ENCODE measurements around the gene BTD.
"Not testable (repeated sequence)": the region's sequence is repeated elsewhere in the genome, so short reads cannot be mapped to it uniquely, and the experiment has no call there.

BTD gene

GRCh38 chr3:15604584-15604983 is 3.0 kb downstream of the BTD start:
- not testable (repeated sequence) for DNase-seq (ENCODE audit: low read depth)

GRCh38 chr3:15606434-15606891 is 4.9 kb downstream of the BTD start:
- DNase-seq (ENCODE audit: low read depth), result peak; percentile 65

- peak; percentile 90 for DNase-seq (ENCODE audit: low read depth)
These were observed 8.7 kb downstream of the BTD start for GRCh38 chr3:15610082-15610759.

DNA sequence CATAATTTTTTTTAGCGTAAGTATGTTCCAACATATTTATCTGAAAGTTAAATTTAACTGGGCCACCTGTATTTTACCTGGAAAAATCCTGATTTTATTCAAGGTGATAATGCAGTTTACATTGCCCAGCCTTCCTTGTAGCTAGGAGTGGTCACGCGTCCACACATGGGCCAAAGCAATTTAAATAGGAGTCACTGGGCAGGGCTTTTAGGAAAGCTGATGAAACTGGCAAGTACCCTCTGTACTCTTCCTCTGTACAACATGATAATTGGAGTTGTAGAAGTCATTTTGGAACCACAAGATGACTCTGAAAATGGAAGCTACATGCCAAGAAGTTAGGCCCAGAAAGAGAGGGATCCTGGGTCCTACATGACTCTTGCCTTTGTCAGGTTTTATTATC is 9.5 kb downstream of the BTD start:
- DNase-seq (ENCODE audit: low read depth), result no peak

- no peak for DNase-seq (ENCODE audit: low read depth)
These were observed 10.5 kb downstream of the BTD start for GRCh38 chr3:15612001-15612400.

GRCh38 chr3:15614958-15615357 is 13.4 kb downstream of the BTD start:
- DNase-seq (ENCODE audit: low read depth), result no peak

DNA sequence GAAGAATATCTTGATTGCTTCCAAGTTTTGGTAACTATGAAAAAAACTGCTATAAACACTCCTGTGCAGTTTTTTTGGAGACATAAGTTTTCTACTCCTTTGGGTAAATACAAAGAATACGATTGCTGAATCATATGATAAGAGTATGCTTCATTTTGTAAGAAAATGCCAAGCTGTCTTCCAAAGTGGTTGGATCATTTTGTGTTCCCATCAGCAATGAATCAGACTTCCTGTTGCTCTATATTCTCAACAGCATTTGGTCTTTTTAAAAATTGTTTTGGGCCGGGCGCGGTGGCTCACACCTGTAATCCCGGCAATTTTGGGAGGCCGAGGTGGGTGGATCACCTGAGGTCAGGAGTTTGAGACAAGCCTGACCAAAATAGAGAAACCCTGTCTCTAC is 14.5 kb downstream of the BTD start:
- DNase-seq (ENCODE audit: low read depth), result peak; percentile 34

GRCh38 chr3:15619659-15620464 is 18.3 kb downstream of the BTD start:
- not testable (repeated sequence) for DNase-seq (ENCODE audit: low read depth)

DNA sequence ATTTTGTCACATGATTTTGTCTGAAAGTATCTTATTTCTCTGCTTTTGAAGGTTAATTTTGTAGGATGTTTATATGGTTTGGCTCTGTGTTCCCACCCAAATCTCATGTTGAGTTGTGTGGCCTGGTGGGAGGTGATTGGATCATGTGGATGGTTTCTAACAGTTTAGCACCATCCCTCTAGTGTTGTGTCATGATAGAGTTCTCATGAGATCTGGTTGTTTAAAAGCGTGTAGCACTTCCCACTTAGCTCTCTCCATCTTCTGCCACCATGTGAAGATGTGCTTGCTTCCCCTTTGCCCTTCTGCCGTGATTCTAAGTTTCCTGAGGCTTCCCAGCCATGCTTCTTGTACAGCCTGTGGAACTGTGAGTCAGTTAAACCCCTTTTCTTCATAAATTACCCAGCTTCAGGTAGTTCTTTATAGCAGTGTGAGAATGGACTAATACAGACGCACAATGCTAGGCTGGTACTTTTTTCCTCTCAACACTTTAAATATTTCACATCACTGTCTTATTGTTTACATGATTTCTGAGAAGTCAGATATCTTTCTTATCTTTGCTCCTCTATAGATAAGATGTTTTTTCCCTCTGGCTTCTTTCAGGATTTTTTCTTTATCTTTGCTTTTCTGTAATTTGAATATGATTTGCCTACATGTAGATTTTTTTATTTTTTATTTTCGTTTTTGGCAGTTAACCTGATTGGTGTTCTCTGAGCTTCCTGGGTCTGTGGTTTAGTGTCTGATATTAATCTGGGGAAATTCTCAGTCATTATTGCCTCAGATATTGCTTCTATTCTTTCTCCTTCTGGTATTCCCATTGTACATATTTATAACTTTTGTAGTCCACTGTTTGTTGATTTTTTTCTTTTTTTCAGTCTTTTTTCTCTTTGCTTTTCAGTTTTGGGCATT is 22.2 kb downstream of the BTD start:
- no peak for DNase-seq (ENCODE audit: low read depth)

- no peak for DNase-seq (ENCODE audit: low read depth)
These were observed 27.4 kb downstream of the BTD start for GRCh38 chr3:15628967-15629366.

GRCh38 chr3:15629860-15630597 is 28.5 kb downstream of the BTD start:
- DNase-seq (ENCODE audit: low read depth), result peak; percentile 81

- peak; percentile 70 for DNase-seq (ENCODE audit: low read depth)
These were observed 29.3 kb downstream of the BTD start for GRCh38 chr3:15630646-15631350.

DNA sequence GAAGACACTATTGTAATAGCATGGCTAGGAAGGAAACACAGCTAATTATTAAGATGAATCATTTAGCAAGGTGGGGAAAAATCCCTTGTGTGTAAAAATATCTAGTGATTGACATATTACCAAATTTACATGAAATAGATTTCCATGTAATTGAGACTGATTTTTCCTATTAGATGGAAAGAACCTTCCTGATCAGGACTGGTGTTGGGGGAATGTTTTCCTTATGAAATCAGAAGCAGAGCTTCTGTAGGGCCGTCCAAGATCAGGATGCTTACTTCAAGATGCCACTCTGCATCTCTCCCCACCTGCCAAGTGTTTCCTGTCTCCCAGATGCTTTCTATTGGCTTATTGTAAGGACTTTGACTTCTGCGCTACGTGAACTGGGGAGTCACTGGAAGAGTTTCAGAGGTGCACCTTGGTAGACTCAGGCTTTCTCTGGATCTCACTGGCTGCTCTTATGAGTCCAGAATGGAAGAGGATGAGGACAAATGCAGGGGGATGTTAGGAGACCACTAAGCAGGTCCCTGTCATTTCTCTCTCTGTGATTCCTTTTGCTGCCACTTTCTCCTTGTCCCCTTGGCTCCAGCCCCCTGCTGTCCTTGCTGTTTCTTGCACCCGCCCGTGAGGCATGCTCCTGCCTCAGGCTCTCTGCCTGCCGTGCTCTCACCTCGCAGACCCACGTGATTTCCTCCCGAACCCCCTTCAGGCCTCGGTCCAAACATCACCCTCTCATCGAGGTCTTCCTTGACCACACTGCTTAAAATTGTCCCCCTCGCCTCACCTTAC is 30.1 kb downstream of the BTD start:
- no peak for DNase-seq (ENCODE audit: low read depth)

DNA sequence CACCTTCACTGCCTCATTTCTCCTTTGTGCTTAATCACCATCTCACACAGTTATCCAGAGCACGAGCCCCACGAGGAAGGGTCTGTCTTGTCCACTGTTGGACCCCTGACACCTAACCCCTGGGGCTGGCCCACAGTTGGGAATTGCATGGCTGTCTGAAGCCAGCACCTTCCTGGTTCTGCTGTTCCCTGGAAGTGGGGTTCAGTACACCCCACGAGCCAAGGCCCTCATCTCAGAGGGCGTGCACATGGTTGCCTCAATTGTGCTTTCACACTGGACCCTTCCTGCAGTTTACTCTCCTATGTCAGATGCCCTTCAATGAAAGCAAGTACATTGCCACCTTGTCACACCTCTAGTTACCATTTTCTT is 30.7 kb downstream of the BTD start:
- no peak for DNase-seq (ENCODE audit: low read depth)

DNA sequence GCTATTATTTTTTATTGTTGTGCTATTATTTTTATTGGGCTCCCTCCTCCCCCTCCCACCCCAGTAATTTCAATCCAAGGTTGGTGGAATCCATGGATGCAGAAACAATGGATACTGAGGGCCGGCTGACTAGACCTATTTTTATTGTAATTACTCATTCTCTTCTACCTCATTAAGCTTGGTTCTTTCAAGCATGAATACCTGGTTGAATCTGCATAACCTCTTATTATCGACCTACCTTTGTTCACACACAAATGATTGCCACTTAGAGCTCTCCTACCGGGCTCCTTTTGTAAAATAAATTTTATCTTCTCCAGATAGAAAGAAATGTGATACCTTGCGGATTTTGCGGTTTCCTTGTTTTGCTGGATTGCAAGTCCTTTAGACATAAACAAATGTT is 31.6 kb downstream of the BTD start:
- DNase-seq (ENCODE audit: low read depth), result no peak

DNA sequence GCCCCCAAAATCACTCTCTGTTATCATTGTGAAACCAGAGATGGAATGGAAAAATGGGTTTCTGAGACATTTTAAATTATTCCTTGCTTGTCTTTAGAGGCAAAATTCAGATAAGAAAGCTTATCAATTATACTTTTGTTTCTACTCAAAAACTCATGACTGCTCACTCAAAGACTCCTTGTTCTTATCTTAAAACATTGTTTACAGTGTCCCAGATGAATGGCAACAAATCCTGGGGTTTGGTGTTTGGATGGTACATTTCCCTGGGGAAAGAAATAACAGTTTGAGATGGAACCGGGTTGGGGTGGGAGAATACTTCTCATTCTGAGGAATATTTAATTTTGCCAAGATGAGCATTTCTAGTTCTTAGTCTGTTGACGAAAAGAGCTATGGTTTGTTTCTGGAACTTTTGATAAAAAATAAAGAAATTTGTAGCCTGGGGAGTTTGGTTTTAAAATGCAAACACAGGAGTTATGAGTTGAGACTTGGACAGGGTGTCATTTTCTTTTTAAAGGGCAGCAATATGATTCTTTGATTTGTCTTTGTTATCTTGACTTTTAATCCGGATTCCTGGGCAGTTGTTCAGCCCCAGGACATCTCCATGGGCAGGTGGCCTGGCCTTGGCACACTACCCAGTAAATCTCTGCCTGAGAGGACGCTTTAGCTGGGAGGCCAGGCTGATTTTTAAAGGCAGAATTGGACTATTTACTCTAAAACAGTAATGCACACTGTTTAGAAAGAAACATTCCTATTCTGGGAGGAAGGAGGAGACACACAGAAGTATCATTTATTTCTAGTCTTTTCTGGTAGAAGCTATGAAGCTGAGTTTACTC is 32.4 kb downstream of the BTD start:
- peak; percentile 82 for DNase-seq (ENCODE audit: low read depth)

- no peak for DNase-seq (ENCODE audit: low read depth)
These were observed 33.1 kb downstream of the BTD start for GRCh38 chr3:15634671-15635070.

GRCh38 chr3:15635121-15635661 is 33.6 kb downstream of the BTD start:
- DNase-seq (ENCODE audit: low read depth), result peak; percentile 87

Data from fibroblast of gingiva (primary cell).